GM12878 (cell line): Measurements from ENCODE around the gene OXCT1. TPM values are rescaled to one million over a fixed set of nuclear protein-coding genes. Genes with fewer than 3 reads are reported as not detected.

Source experiments
- ATAC-seq: fragments of 200-7000 bp; cut with Tn5 transposase; 3 replicates; pipeline ENCODE4 v1.9.1; 2020; ENCODE audit warnings: mild to moderate bottlenecking, moderate library complexity
- BruUV-seq: library from RNA; stranded (reverse); fragments of 400-500 nt; replicated peaks from 2 replicates; lab custom pipeline; 2021; lab: Mats Ljungman, UMichigan
- CTCF ChIA-PET: fragments of 300-600 bp; sonication (Branson Sonifier 250); formaldehyde crosslinking; extraction: SDS; loops from one replicate; lab custom pipeline; 2021; ENCODE audit warnings: inconsistent platforms; lab: Yijun Ruan, JAX
- POLR2A ChIA-PET: fragments of 350-600 bp; formaldehyde crosslinking; extraction: SDS; loops from one replicate; lab custom pipeline; 2021; ENCODE audit warnings: inconsistent platforms; lab: Charles Lee
- RAD21 ChIA-PET: fragments of 300-600 bp; sonication (Branson Sonifier 250); formaldehyde crosslinking; loops from one replicate; lab custom pipeline; 2023; ENCODE audit warnings: antibody characterized with exemption; ENCODE audit not compliant: unreplicated experiment; lab: Charles Lee
- SMC1A ChIA-PET: fragments of 300-600 bp; sonication (Branson Sonifier 250); formaldehyde crosslinking; loops from one replicate; lab custom pipeline; 2023; ENCODE audit not compliant: unreplicated experiment, uncharacterized antibody; lab: Charles Lee
- DNase-seq: peaks from one replicate; pipeline ENCODE4 v3.0.0-alpha.2; 2011; ENCODE audit warnings: low read depth, low spot score
- FAIRE-seq: peaks from 3 replicates; lab custom pipeline; 2011; peaks lifted over from hg19 to GRCh38; lab: Jason Lieb, UNC
- H2AFZ ChIP-seq: 2 replicates; pipeline ENCODE4 v1.6.0; 2011; ENCODE audit warnings: low read depth, low read length, control low read depth; ENCODE audit not compliant: control insufficient read depth
- H3K27ac ChIP-seq: 2 replicates; pipeline ENCODE4 v1.5.1; 2011; ENCODE audit warnings: control low read depth; ENCODE audit not compliant: control insufficient read depth, insufficient read depth
- H3K27me3 ChIP-seq, 2 experiments: replicated peaks in 1 of 2; 2 replicates each; pipeline versions ENCODE4 v1.6.0 to v1.6.1; 2011; ENCODE audit warnings: low read length in 1 of 2; ENCODE audit not compliant: control insufficient read depth in 2 of 2, insufficient read depth in 2 of 2
- H3K36me3 ChIP-seq, 2 experiments: 2 replicates each; pipeline ENCODE4 v1.5.1; 2011; ENCODE audit warnings: low read length in 1 of 2; ENCODE audit not compliant: control insufficient read depth in 2 of 2, insufficient read depth in 2 of 2
- H3K4me1 ChIP-seq: 2 replicates; pipeline ENCODE4 v1.6.1; 2011; ENCODE audit warnings: mild to moderate bottlenecking, low read length, moderate library complexity, mixed read lengths; ENCODE audit not compliant: control insufficient read depth, insufficient read depth
- H3K4me2 ChIP-seq: 2 replicates; pipeline ENCODE4 v1.6.0; 2011; ENCODE audit warnings: control low read depth; ENCODE audit not compliant: control insufficient read depth, insufficient read depth
- H3K4me3 ChIP-seq: fragments of 200-600 bp; sonication (generic); 2 replicates; pipeline ENCODE4 v1.5.1; 2016
- H3K79me2 ChIP-seq: 2 replicates; pipeline ENCODE4 v1.6.0; 2011; ENCODE audit warnings: low read length; ENCODE audit not compliant: control insufficient read depth, insufficient read depth
- H3K9ac ChIP-seq: 2 replicates; pipeline ENCODE4 v1.8.0; 2011; ENCODE audit warnings: low read length, control low read depth, mixed read lengths; ENCODE audit not compliant: control insufficient read depth, insufficient read depth
- H3K9me3 ChIP-seq: replicated peaks from 3 replicates; pipeline ENCODE4 v1.5.1; 2011; ENCODE audit warnings: mild to moderate bottlenecking, low read length; ENCODE audit not compliant: control insufficient read depth, insufficient read depth
- H4K20me1 ChIP-seq: 2 replicates; pipeline ENCODE4 v1.6.0; 2011; ENCODE audit not compliant: control insufficient read depth, insufficient read depth
- CHD1 ChIP-seq: IDR thresholded peaks from 2 replicates; pipeline ENCODE4 v1.6.1; 2012; ENCODE audit warnings: low read depth, low read length, improper control_type of control experiment
- ETV6 ChIP-seq, 2 experiments: fragments of 450-650 bp in 1 of 2; IDR thresholded peaks in 1 of 2; conservative IDR thresholded peaks in 1 of 2; 2 replicates each; pipeline ENCODE4 v1.6.1; 2014; ENCODE audit warnings: antibody characterized with exemption in 1 of 2, borderline replicate concordance in 1 of 2, low read depth in 1 of 2, mild to moderate bottlenecking in 1 of 2, moderate library complexity in 1 of 2
- EZH2 ChIP-seq: IDR thresholded peaks from 2 replicates; pipeline ENCODE4 v1.6.1; 2012; ENCODE audit warnings: low read depth, mild to moderate bottlenecking, control low read depth, inconsistent platforms, low read length, borderline replicate concordance; ENCODE audit not compliant: control insufficient read depth
- HDAC2 ChIP-seq: fragments of 200-600 bp; sonication (generic); IDR thresholded peaks from 2 replicates; pipeline ENCODE4 v1.6.1; 2017
- MXI1 ChIP-seq: fragments of 150-350 bp; IDR thresholded peaks from 2 replicates; pipeline ENCODE4 v1.6.1; 2011; ENCODE audit warnings: low read depth, mild to moderate bottlenecking, inconsistent platforms, low read length, improper control_type of control experiment
- TARDBP ChIP-seq: IDR thresholded peaks from 2 replicates; pipeline ENCODE4 v1.6.1; 2016; ENCODE audit warnings: borderline replicate concordance
- ZBED1 ChIP-seq: IDR thresholded peaks from 2 replicates; pipeline ENCODE4 v1.6.1; 2016; ENCODE audit warnings: borderline replicate concordance
- ZNF207 ChIP-seq: fragments of 450-650 bp; IDR thresholded peaks from 2 replicates; pipeline ENCODE4 v1.6.1; 2014; ENCODE audit warnings: antibody characterized with exemption, mild to moderate bottlenecking, borderline replicate concordance
- ZNF217 ChIP-seq: fragments of 450-650 bp; IDR thresholded peaks from 2 replicates; pipeline ENCODE4 v1.6.1; 2017; ENCODE audit warnings: antibody characterized with exemption, mild to moderate bottlenecking
- in situ Hi-C: fragments of 300-500 bp; cut with MboI; formaldehyde crosslinking; loops from 9 replicates; pipeline ENCODE4 v1.14.3; 2018; ENCODE audit warnings: mixed read lengths
- intact Hi-C: fragments of 100-400 bp; cut with micrococcal nuclease; formaldehyde crosslinking; loops from one replicate; pipeline ENCODE4 v1.14.2; 2022; ENCODE audit not compliant: unreplicated experiment
- polyA plus RNA-seq, 11 experiments: library from polyadenylated mRNA; depleted of rRNA in 4 of 11; unstranded in 6 of 11; stranded (reverse) in 5 of 11; fragments of >200 nt; fragmentation: Nextera tagmentation in 4 of 11; fragmentation: Illumina TruSeq in 1 of 11; extraction: Ambion mirVana in 4 of 11; extraction: Trizol in 1 of 11; gene quantifications; 1 replicate in 1 of 11; 2 replicates in 10 of 11; pipeline versions ENCODE4 v1.2.1 to v1.2.3, GENCODE V29; 2011 to 2016; ENCODE audit warnings: inconsistent platforms in 2 of 11, missing spikeins in 2 of 11, low read depth in 1 of 11
- total RNA-seq, 4 experiments: library from RNA; depleted of rRNA in 3 of 4; stranded (reverse); fragments of >200 nt in 3 of 4; fragmentation: Illumina TruSeq in 1 of 4; extraction: Trizol in 1 of 4; gene quantifications; 2 replicates each; pipeline versions ENCODE4 v1.2.1 to v1.2.3, GENCODE V29; 2013 to 2021
- TF ChIP-seq, protein P1 (sequence below): fragments of 450-650 bp; IDR thresholded peaks from 2 replicates; pipeline ENCODE4 v1.6.1; 2016; ENCODE audit warnings: mild to moderate bottlenecking, moderate library complexity, borderline replicate concordance
- TF ChIP-seq, protein P2 (sequence below), 3 experiments: IDR thresholded peaks in 2 of 3; conservative IDR thresholded peaks in 1 of 3; 2 replicates each; pipeline ENCODE4 v1.5.1; 2011; ENCODE audit warnings: low read depth in 3 of 3, low read length in 3 of 3, mild to moderate bottlenecking in 3 of 3, control low read depth in 2 of 3, moderate library complexity in 2 of 3, inconsistent platforms in 1 of 3, mixed read lengths in 1 of 3; ENCODE audit not compliant: control insufficient read depth in 2 of 3, insufficient read depth in 1 of 3; ENCODE audit errors: extremely low read depth in 1 of 3

Gene OXCT1
- total and polyA plus RNA-seq, 10 of the 15 experiments (the other 5 are each of a cell fraction or from before 2014, with no cell fraction given) = 46.9 to 103 (median 70.5) TPM

DNA sequence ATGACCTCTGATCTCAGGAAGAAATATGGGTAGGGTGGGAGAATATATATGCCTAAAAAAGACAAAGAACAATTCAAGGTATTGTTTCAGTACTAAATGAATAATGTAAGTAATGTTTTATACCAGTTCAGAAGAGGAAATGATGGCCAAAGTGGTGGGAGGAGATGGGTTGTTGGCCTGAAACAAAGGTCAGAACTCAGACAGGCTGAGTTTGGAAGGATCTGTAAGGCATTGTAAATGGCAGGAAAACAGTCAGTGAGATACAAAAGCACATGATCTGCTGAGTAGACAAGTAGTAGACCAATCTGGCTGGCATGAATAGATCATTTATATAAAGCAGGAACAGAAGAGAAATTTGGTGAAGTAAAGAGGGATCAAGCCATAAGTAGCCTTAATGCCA, 184.0 kb downstream of the OXCT1 start:
- Histone ChIP-seq H3K9ac (no peak overlapping the region), H3K79me2 (no peaks in the 10 kb centered on the region), H2AFZ (no peak overlapping the region), H3K4me1 (no peaks in the 10 kb centered on the region), H3K27ac (no peak overlapping the region), H4K20me1 (no peaks in the 10 kb centered on the region), H3K27me3 (no peaks in the 10 kb centered on the region), H3K36me3 (no peaks in the 10 kb centered on the region), H3K4me3 (no peak overlapping the region), H3K4me2 (no peak overlapping the region), H3K9me3 (no peaks in the 10 kb centered on the region)
- no peak for TF ChIP-seq EZH2
- no peak for TF ChIP-seq ETV6 (conservative IDR thresholded peaks at IDR 0.05 in 1 of 2, IDR thresholded peaks at IDR 0.05 in 1 of 2; ENCODE audit: borderline replicate concordance in 1 of 2, low read depth in 1 of 2)
- no peak for TF ChIP-seq MXI1
- TF ChIP-seq TARDBP = no peak
- no peak for TF ChIP-seq ZNF207
- TF ChIP-seq, protein P1, sequence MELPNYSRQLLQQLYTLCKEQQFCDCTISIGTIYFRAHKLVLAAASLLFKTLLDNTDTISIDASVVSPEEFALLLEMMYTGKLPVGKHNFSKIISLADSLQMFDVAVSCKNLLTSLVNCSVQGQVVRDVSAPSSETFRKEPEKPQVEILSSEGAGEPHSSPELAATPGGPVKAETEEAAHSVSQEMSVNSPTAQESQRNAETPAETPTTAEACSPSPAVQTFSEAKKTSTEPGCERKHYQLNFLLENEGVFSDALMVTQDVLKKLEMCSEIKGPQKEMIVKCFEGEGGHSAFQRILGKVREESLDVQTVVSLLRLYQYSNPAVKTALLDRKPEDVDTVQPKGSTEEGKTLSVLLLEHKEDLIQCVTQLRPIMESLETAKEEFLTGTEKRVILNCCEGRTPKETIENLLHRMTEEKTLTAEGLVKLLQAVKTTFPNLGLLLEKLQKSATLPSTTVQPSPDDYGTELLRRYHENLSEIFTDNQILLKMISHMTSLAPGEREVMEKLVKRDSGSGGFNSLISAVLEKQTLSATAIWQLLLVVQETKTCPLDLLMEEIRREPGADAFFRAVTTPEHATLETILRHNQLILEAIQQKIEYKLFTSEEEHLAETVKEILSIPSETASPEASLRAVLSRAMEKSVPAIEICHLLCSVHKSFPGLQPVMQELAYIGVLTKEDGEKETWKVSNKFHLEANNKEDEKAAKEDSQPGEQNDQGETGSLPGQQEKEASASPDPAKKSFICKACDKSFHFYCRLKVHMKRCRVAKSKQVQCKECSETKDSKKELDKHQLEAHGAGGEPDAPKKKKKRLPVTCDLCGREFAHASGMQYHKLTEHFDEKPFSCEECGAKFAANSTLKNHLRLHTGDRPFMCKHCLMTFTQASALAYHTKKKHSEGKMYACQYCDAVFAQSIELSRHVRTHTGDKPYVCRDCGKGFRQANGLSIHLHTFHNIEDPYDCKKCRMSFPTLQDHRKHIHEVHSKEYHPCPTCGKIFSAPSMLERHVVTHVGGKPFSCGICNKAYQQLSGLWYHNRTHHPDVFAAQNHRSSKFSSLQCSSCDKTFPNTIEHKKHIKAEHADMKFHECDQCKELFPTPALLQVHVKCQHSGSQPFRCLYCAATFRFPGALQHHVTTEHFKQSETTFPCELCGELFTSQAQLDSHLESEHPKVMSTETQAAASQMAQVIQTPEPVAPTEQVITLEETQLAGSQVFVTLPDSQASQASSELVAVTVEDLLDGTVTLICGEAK = no peak
- no peak for TF ChIP-seq ZBED1
- TF ChIP-seq ZNF217 = no peak
- no peak for TF ChIP-seq CHD1
- TF ChIP-seq HDAC2 = no peak
- TF ChIP-seq, protein P2, sequence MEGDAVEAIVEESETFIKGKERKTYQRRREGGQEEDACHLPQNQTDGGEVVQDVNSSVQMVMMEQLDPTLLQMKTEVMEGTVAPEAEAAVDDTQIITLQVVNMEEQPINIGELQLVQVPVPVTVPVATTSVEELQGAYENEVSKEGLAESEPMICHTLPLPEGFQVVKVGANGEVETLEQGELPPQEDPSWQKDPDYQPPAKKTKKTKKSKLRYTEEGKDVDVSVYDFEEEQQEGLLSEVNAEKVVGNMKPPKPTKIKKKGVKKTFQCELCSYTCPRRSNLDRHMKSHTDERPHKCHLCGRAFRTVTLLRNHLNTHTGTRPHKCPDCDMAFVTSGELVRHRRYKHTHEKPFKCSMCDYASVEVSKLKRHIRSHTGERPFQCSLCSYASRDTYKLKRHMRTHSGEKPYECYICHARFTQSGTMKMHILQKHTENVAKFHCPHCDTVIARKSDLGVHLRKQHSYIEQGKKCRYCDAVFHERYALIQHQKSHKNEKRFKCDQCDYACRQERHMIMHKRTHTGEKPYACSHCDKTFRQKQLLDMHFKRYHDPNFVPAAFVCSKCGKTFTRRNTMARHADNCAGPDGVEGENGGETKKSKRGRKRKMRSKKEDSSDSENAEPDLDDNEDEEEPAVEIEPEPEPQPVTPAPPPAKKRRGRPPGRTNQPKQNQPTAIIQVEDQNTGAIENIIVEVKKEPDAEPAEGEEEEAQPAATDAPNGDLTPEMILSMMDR (IDR thresholded peaks at IDR 0.05 in 2 of 3, conservative IDR thresholded peaks at IDR 0.05 in 1 of 3; ENCODE audit: control insufficient read depth in 2 of 3, extremely low read depth in 1 of 3, insufficient read depth in 1 of 3, low read depth in 3 of 3, low read length in 3 of 3) = no peak
- POLR2A ChIA-PET = no interaction called here
- RAD21 ChIA-PET = no interaction called here
- ATAC-seq (no peak), DNase-seq (no peak), FAIRE-seq (no peak)
- CTCF ChIA-PET = no interaction called here
- intact Hi-C loops (no loop called here), in situ Hi-C loops (no loop called here)
- no TSS peak for BruUV-seq
- SMC1A ChIA-PET = no interaction called here
